Caco-2 (cell line): ENCODE measurements around the gene LRRFIP1. TPM values are rescaled to one million over a fixed set of nuclear protein-coding genes. Genes with fewer than 3 reads are reported as not detected.

Experiments
- BruUV-seq: library from RNA; stranded (reverse); fragments of 400-500 nt; replicated peaks from 2 replicates; lab custom pipeline; 2021; lab: Mats Ljungman, UMichigan
- CTCF ChIA-PET: fragments of 300-600 bp; sonication (Branson Sonifier 250); formaldehyde crosslinking; loops from one replicate; lab custom pipeline; 2022; ENCODE audit warnings: antibody characterized with exemption; lab: Charles Lee
- POLR2A ChIA-PET: fragments of 300-600 bp; sonication (Branson Sonifier 250); formaldehyde crosslinking; loops from one replicate; lab custom pipeline; 2022; ENCODE audit warnings: antibody characterized with exemption; lab: Charles Lee
- DNase-seq, 2 experiments: peaks; one replicate each; pipeline versions ENCODE4 v3.0.0 to v3.0.0-alpha.2; 2020 to 2022
- H3K27me3 ChIP-seq: replicated peaks from 2 replicates; pipeline ENCODE4 v1.6.0; 2011; ENCODE audit warnings: low read length; ENCODE audit not compliant: control insufficient read depth, insufficient read depth
- H3K36me3 ChIP-seq: 2 replicates; pipeline ENCODE4 v1.5.1; 2011; ENCODE audit warnings: low read length; ENCODE audit not compliant: control insufficient read depth, insufficient read depth
- H3K4me1 ChIP-seq: fragments of 250-450 bp; sonication (Bioruptor Pico); 2 replicates; pipeline ENCODE4 v1.5.1; 2020; ENCODE audit warnings: mild to moderate bottlenecking
- H3K4me3 ChIP-seq: 2 replicates; pipeline ENCODE4 v1.5.1; 2011; ENCODE audit warnings: low read depth, mild to moderate bottlenecking, control low read depth, low read length
- H3K9me3 ChIP-seq: fragments of 250-450 bp; sonication (Bioruptor Pico); 2 replicates; pipeline ENCODE4 v1.5.1; 2020; ENCODE audit warnings: mild to moderate bottlenecking, moderate library complexity
- H3K27ac Mint-ChIP-seq: one replicate; pipeline ENCODE4 v1.8.0; 2022; ENCODE audit warnings: mixed read lengths; ENCODE audit not compliant: unreplicated experiment
- H3K27me3 Mint-ChIP-seq: one replicate; pipeline ENCODE4 v1.8.0; 2022; ENCODE audit warnings: mixed read lengths; ENCODE audit not compliant: insufficient read depth, unreplicated experiment
- H3K36me3 Mint-ChIP-seq: one replicate; pipeline ENCODE4 v1.8.0; 2022; ENCODE audit warnings: mild to moderate bottlenecking, mixed read lengths; ENCODE audit not compliant: insufficient read depth, unreplicated experiment
- H3K4me1 Mint-ChIP-seq: one replicate; pipeline ENCODE4 v1.8.0; 2022; ENCODE audit warnings: low read depth, mixed read lengths; ENCODE audit not compliant: unreplicated experiment
- H3K4me3 Mint-ChIP-seq: one replicate; pipeline ENCODE4 v1.8.0; 2022; ENCODE audit warnings: mild to moderate bottlenecking, moderate library complexity, mixed read lengths; ENCODE audit not compliant: unreplicated experiment
- H3K9me3 Mint-ChIP-seq: one replicate; pipeline ENCODE4 v1.8.0; 2022; ENCODE audit warnings: mixed read lengths; ENCODE audit not compliant: unreplicated experiment
- intact Hi-C: fragments of 100-400 bp; cut with micrococcal nuclease; formaldehyde crosslinking; loops from one replicate; pipeline ENCODE4 v1.10.0; 2022; ENCODE audit not compliant: unreplicated experiment
- total RNA-seq: library from RNA; stranded (reverse); gene quantifications from 2 replicates; pipeline ENCODE4 v1.2.3, GENCODE V29; 2022
- TF ChIP-seq, protein P1 (sequence below), 2 experiments: fragments of 200-600 bp in 1 of 2; IDR thresholded peaks; 1 replicate in 1 of 2; 2 replicates in 1 of 2; pipeline versions ENCODE4 v1.5.1 to v1.8.0; 2011 to 2022; ENCODE audit warnings: antibody characterized with exemption in 1 of 2, control low read depth in 1 of 2, inconsistent platforms in 1 of 2, low read depth in 1 of 2, low read length in 1 of 2, mild to moderate bottlenecking in 1 of 2, moderate library complexity in 1 of 2; ENCODE audit not compliant: insufficient read depth in 1 of 2, severe bottlenecking in 1 of 2, unreplicated experiment in 1 of 2

LRRFIP1 gene
- total RNA-seq, 1 experiment from 2014 or later, result 37.1 TPM

DNA sequence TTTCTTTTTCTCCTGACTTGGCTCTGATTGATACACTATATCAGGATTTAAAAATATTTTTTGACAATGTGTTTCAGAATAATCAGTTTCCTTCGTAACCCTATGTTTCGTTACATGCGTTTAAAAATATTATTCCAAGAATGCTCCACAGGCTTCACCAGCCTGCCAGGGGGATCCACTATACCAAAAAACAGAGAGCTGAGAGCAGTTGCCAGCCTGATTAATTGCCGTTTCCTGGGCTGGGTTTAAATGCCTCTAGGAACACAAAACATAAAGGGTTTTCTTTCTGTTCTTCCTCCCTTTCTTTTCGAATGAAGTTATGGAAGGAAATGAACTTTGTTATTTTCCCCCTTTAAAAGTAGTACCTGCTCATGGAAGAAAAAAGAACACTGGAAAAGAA is 47.9 kb downstream of the LRRFIP1 start:
- BruUV-seq, result no TSS peak
- ChIA-PET CTCF (no interaction called here), POLR2A (no interaction called here)
- H3K4me3 Mint-ChIP-seq, result no peak overlapping the region
- no peak overlapping the region for H3K27ac Mint-ChIP-seq
- DNase-seq, result no peak
- H3K27me3 Mint-ChIP-seq, result no peaks in the 10 kb centered on the region
- no peak overlapping the region for H3K4me3 ChIP-seq
- TF ChIP-seq, protein P1, sequence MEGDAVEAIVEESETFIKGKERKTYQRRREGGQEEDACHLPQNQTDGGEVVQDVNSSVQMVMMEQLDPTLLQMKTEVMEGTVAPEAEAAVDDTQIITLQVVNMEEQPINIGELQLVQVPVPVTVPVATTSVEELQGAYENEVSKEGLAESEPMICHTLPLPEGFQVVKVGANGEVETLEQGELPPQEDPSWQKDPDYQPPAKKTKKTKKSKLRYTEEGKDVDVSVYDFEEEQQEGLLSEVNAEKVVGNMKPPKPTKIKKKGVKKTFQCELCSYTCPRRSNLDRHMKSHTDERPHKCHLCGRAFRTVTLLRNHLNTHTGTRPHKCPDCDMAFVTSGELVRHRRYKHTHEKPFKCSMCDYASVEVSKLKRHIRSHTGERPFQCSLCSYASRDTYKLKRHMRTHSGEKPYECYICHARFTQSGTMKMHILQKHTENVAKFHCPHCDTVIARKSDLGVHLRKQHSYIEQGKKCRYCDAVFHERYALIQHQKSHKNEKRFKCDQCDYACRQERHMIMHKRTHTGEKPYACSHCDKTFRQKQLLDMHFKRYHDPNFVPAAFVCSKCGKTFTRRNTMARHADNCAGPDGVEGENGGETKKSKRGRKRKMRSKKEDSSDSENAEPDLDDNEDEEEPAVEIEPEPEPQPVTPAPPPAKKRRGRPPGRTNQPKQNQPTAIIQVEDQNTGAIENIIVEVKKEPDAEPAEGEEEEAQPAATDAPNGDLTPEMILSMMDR (IDR thresholded peaks at IDR 0.05; ENCODE audit: insufficient read depth in 1 of 2, low read depth in 1 of 2, low read length in 1 of 2, severe bottlenecking in 1 of 2, unreplicated experiment in 1 of 2), result no peak
- H3K27me3 ChIP-seq, result no peaks in the 10 kb centered on the region
- no peaks in the 10 kb centered on the region for H3K9me3 ChIP-seq
- no peaks in the 10 kb centered on the region for H3K9me3 Mint-ChIP-seq
- no peaks in the 10 kb centered on the region for H3K4me1 Mint-ChIP-seq
- H3K36me3 Mint-ChIP-seq, result peaks cover 5% of the 10 kb centered on the region
- H3K4me1 ChIP-seq, result no peaks in the 10 kb centered on the region
- intact Hi-C loops, result no loop called here
- H3K36me3 ChIP-seq, result no peaks in the 10 kb centered on the region

DNA sequence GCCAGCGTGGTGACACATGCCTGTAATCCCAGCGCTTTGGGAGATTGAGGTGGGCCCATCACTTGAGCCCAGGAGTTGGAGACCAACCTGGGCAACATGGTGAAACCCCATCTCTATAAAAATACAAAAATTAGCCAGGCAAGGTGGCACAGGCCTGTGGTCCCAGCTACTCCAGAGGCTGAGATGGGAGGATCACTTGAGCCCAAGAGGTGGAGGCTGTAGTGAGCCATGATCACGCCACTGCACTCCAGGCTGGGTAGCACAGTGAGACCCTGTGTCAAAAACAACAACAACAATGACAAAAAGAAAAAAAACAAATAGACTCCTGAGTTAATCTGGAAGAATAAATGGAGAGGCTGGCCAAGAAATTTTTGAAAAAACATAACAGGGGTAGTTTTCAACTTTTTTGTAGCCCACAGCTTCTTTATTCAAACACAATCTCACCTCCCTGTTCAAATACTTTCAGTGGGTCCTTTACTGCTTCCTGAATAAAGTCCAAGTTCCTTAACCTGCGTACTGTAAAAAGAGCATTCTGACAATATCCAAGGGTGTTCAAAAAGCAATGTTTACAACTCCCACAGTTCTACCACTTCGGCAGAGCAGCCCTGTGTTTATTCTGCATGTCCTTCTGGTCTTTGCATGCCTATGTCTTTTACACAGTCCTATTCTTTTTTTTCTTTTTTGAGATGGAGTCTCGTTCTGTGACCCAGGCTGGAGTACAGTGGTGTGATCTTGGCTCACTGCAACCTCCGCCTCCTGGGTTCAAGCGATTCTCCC is 53.5 kb downstream of the LRRFIP1 start:
- no peaks in the 10 kb centered on the region for H3K27me3 Mint-ChIP-seq
- peaks cover 4% of the 10 kb centered on the region for H3K4me1 Mint-ChIP-seq
- no peak overlapping the region for H3K4me3 ChIP-seq
- BruUV-seq, result no TSS peak
- DNase-seq, result no peak
- H3K36me3 Mint-ChIP-seq, result peaks cover 4% of the 10 kb centered on the region
- TF ChIP-seq, protein P1 (IDR thresholded peaks at IDR 0.05; ENCODE audit: insufficient read depth in 1 of 2, low read depth in 1 of 2, low read length in 1 of 2, severe bottlenecking in 1 of 2, unreplicated experiment in 1 of 2), result no peak
- ChIA-PET POLR2A (no interaction called here), CTCF (interaction anchor here (0.6 kb wide), 1 partner anchor 39 kb away, joined by 4 read pairs; no protein-coding TSS in a partner anchor)
- H3K9me3 ChIP-seq, result no peaks in the 10 kb centered on the region
- no peaks in the 10 kb centered on the region for H3K36me3 ChIP-seq
- no peak overlapping the region for H3K4me3 Mint-ChIP-seq
- H3K27ac Mint-ChIP-seq, result no peak overlapping the region
- intact Hi-C loops, result no loop called here
- H3K9me3 Mint-ChIP-seq, result no peaks in the 10 kb centered on the region
- H3K4me1 ChIP-seq, result no peaks in the 10 kb centered on the region; the same call in 1 of the 2 replicates
- no peaks in the 10 kb centered on the region for H3K27me3 ChIP-seq

DNA sequence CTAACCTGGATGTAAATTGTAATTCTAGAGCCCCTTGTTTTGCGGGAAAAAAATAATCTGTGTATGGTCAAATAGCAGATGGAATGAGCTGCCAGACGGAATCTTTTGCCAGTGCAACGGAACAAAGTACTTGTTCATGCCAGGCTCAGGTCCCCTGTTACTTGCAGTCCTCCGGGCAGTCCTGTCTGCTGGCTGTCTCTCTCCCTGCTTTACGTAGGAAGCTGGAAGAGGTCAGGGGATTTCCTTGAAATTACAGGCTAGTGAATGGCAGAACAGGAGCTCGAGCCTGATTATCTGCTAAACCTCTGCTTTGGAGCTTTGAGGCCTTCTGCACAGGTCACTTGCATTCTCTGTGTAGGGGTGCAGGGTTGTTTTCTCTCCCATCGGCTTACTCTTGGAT is 54.8 kb downstream of the LRRFIP1 start:
- TF ChIP-seq, protein P1 (IDR thresholded peaks at IDR 0.05; ENCODE audit: insufficient read depth in 1 of 2, low read depth in 1 of 2, low read length in 1 of 2, severe bottlenecking in 1 of 2, unreplicated experiment in 1 of 2), result no peak

More for the DNA sequence above, 54.8 kb downstream of the LRRFIP1 start:
- DNase-seq, result no peak
- no peaks in the 10 kb centered on the region; the same call in 1 of the 2 replicates for H3K4me1 ChIP-seq
- ChIA-PET POLR2A (interaction anchor here (0.6 kb wide), 1 partner anchor 77 kb away, joined by 3 read pairs; no protein-coding TSS in a partner anchor), CTCF (no interaction called here)
- Mint-ChIP-seq H3K4me3 (no peak overlapping the region), H3K27ac (no peak overlapping the region), H3K36me3 (no peaks in the 10 kb centered on the region), H3K9me3 (no peaks in the 10 kb centered on the region), H3K4me1 (peaks cover 7% of the 10 kb centered on the region), H3K27me3 (no peaks in the 10 kb centered on the region)
- no peaks in the 10 kb centered on the region for H3K9me3 ChIP-seq
- H3K4me3 ChIP-seq, result no peak overlapping the region
- no peaks in the 10 kb centered on the region for H3K36me3 ChIP-seq
- intact Hi-C loops, result no loop called here
- no TSS peak for BruUV-seq
- no peaks in the 10 kb centered on the region for H3K27me3 ChIP-seq
